Spleen (tissue), 11 donors: Measurements from ENCODE around the gene PARD3. TPM values are rescaled to one million over a fixed set of nuclear protein-coding genes. Genes with fewer than 3 reads are reported as not detected.

Experiments
- DNase-seq: peaks from one replicate; pipeline ENCODE4 v3.0.0-alpha.2; 2020
- H3K27ac ChIP-seq, 8 donors: fragments of 200-600 bp; sonication (generic) in 7 of 8; 1 replicate in 4 of 8; 2 replicates in 4 of 8; pipeline versions ENCODE4 v1.5.0 to v1.8.0; 2016 to 2021; ENCODE audit warnings: inconsistent platforms in 4 of 8, mild to moderate bottlenecking in 4 of 8, moderate library complexity in 1 of 8
- H3K27me3 ChIP-seq, 7 donors: fragments of 200-600 bp; sonication (generic) in 6 of 7; replicated peaks in 1 of 7; 1 replicate in 4 of 7; 2 replicates in 3 of 7; pipeline versions ENCODE4 v1.5.0 to v1.8.0; 2016 to 2021; ENCODE audit warnings: inconsistent platforms in 3 of 7, mild to moderate bottlenecking in 1 of 7
- H3K36me3 ChIP-seq, 6 donors: fragments of 200-600 bp; sonication (generic) in 5 of 6; 1 replicate in 4 of 6; 2 replicates in 2 of 6; pipeline versions ENCODE4 v1.5.0 to v1.8.0; 2016 to 2021; ENCODE audit warnings: inconsistent platforms in 2 of 6
- H3K4me1 ChIP-seq, 6 donors: fragments of 200-600 bp; sonication (generic) in 5 of 6; 1 replicate in 3 of 6; 2 replicates in 3 of 6; pipeline versions ENCODE4 v1.5.0 to v1.8.0; 2016 to 2021; ENCODE audit warnings: inconsistent platforms in 3 of 6
- H3K4me3 ChIP-seq, 8 donors: fragments of 200-600 bp; sonication (generic) in 7 of 8; 1 replicate in 4 of 8; 2 replicates in 4 of 8; pipeline versions ENCODE4 v1.5.0 to v1.8.0; 2016 to 2021; ENCODE audit warnings: inconsistent platforms in 4 of 8, mild to moderate bottlenecking in 4 of 8, moderate library complexity in 2 of 8
- H3K9me3 ChIP-seq, 8 donors: fragments of 200-600 bp; sonication (generic) in 7 of 8; 1 replicate in 4 of 8; 2 replicates in 4 of 8; pipeline versions ENCODE4 v1.5.0 to v1.8.0; 2016 to 2021; ENCODE audit warnings: inconsistent platforms in 4 of 8
- CTCF ChIP-seq, 11 experiments: fragments of 200-600 bp in 7 of 11; fragments of 450-650 bp in 4 of 11; sonication (generic) in 4 of 11; IDR thresholded peaks in 8 of 11; conservative IDR thresholded peaks in 3 of 11; 1 replicate in 7 of 11; 2 replicates in 4 of 11; pipeline versions ENCODE4 v1.4.0 to v1.8.0; 2016 to 2021; ENCODE audit warnings: antibody characterized with exemption in 11 of 11, inconsistent platforms in 4 of 11, mild to moderate bottlenecking in 1 of 11
- POLR2A ChIP-seq, 3 donors: fragments of 450-650 bp; IDR thresholded peaks; one replicate each; pipeline ENCODE4 v1.5.1; 2017; ENCODE audit warnings: antibody characterized with exemption in 3 of 3, mild to moderate bottlenecking in 1 of 3
- POLR2AphosphoS5 ChIP-seq, 3 donors: sonication (generic); formaldehyde crosslinking; IDR thresholded peaks; one replicate each; pipeline ENCODE4 v1.5.1; 2017; ENCODE audit warnings: antibody characterized with exemption in 3 of 3
- WGBS, 5 donors: extraction: QIAGEN DNeasy Blood & Tissue Kit in 3 of 5; methylation state at CpG; one replicate each; pipeline versions ENCODE4 v1.1.5 to v1.1.7; 2013 to 2018; 5-methylcytosine and 5-hydroxymethylcytosine counted together
- intact Hi-C: fragments of 100-400 bp; cut with DNase I; formaldehyde crosslinking; loops from one replicate; pipeline ENCODE4 v1.15.0; 2023; ENCODE audit warnings: low total_unique reads
- polyA plus RNA-seq, 3 donors: library from polyadenylated mRNA; stranded (reverse); fragments of 200-250 nt; gene quantifications; one replicate each; pipeline ENCODE4 v1.2.1, GENCODE V29; 2013
- total RNA-seq, 7 donors: library from RNA; depleted of rRNA in 3 of 7; stranded (reverse); fragments of >200 nt in 3 of 7; fragmentation: NEBNext Ultra II Directional in 4 of 7; extraction: Animal tissue kit (Norgen Biotek cat#: 25700) in 4 of 7; gene quantifications; one replicate each; pipeline versions ENCODE4 v1.1.0 to v1.2.1, GENCODE V29; 2016 to 2021
- donor health status: healthy with polysubstance abuse.
- donor health status: DM: no; HTN: no; CAD: no; lungs with moderate emphysema.
- donor health status: DM: no; HTN: no; CAD: no.
- donor health status: Bipolar disorder and iron deficiency.
- donor health status: healthy.
- donor health status: DM: no; HTN: no; CAD: no.
- donor health status: DM: yes; HTN: yes; CAD: no.

PARD3 gene
- total and polyA plus RNA-seq, 10 donors: 2.8 to 18.9 (median 10.8) TPM

DNA sequence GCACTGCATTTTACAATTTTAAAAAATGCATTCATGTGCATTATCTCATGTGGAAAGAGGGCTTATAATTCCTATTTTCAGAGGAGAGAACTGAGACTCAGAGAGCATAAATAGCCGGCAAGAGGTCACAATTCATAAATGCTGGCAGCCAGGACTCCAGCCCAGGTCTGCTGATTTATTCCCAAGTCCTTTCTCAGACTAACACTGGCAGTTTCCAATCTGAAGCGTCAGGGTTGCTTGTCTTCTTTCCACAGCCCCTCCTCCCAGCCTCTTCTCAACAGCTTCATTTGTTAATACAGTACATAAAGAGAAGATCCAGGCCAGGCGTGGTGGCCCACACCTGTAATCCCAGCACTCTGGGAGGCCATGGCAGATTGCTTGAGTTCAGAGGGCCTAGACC, 108.9 kb downstream of the PARD3 start:
- DNase-seq: no peak
- WGBS, 5 donors: 83 to 88% (median 86%) methylated on average over 3 of the region's 3 CpGs
- no peak for TF ChIP-seq CTCF (IDR thresholded peaks at IDR 0.05 in 8 of 11, conservative IDR thresholded peaks at IDR 0.05 in 3 of 11)
- TF ChIP-seq POLR2A (IDR thresholded peaks at IDR 0.05): no peak
- TF ChIP-seq POLR2AphosphoS5 (IDR thresholded peaks at IDR 0.05): no peak
- no peaks in the 10 kb centered on the region for H3K9me3 ChIP-seq
- no peaks in the 10 kb centered on the region for H3K27me3 ChIP-seq
- intact Hi-C loops: no loop called here
- H3K4me3 ChIP-seq: no peak overlapping the region
- H3K27ac ChIP-seq: no peak overlapping the region
- no peaks in the 10 kb centered on the region for H3K36me3 ChIP-seq
- H3K4me1 ChIP-seq: no peaks in the 10 kb centered on the region

DNA sequence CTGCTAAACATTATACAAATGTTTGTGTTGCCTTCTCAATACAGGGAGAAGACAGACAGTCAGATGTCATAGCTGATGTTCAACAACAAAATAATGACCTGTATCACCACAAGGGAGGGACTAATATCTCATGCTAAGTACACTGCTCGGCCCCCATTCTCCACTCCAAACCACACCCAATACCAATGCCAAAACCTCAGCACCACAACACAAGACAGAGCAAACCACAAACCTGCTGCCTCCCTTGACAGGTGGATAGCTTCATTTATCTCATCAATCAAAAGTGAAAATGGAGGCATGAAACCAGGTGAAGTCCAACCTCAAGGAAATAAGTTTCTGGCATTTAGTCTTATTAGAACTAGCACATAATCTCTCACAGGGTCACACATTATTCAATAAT, 109.5 kb downstream of the PARD3 start:
- TF ChIP-seq CTCF (IDR thresholded peaks at IDR 0.05 in 8 of 11, conservative IDR thresholded peaks at IDR 0.05 in 3 of 11): no peak
- no peak for TF ChIP-seq POLR2AphosphoS5 (IDR thresholded peaks at IDR 0.05)
- TF ChIP-seq POLR2A (IDR thresholded peaks at IDR 0.05): no peak
- no peak for DNase-seq
- WGBS, 5 donors: 34 to 67% (median 40%) methylated on average over 1 of the region's 1 CpG
- H3K4me3 ChIP-seq: no peak overlapping the region
- intact Hi-C loops: no loop called here
- H3K9me3 ChIP-seq: no peaks in the 10 kb centered on the region
- no peaks in the 10 kb centered on the region for H3K4me1 ChIP-seq
- H3K36me3 ChIP-seq: no peaks in the 10 kb centered on the region
- H3K27ac ChIP-seq: no peak overlapping the region
- H3K27me3 ChIP-seq: no peaks in the 10 kb centered on the region

DNA sequence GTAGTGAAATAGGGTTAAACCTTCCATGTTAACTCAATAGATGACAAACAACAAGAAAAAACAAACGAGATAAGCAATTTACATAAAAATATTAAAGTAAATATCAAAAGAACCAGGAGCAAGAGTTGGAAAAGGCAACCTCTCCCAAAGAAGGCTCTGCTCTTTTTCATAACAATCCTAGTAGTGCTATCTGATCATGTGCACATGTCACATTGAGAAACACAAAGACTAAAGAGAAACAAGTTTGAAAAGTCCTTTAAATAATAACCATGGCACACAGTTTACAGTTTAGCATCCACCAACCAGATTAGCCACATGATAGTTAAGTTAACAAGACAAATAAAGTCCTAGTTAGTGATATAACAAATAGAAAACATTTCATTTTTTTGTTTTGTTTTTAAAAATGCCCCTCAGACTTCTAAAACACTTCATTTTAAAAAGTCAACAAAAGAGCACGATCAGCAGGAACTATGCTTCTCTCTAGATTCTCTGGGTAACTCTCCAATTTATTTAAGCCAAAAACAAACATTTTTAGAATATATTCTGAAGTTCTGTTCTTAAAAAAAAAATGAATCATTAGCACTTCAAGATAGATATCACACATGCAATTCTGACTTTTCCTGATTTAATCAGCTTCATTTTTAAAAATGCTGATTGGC, 110.4 kb downstream of the PARD3 start:
- Histone ChIP-seq H3K27me3 (no peaks in the 10 kb centered on the region), H3K4me1 (no peaks in the 10 kb centered on the region), H3K27ac (no peak overlapping the region), H3K9me3 (no peaks in the 10 kb centered on the region), H3K4me3 (no peak overlapping the region), H3K36me3 (no peaks in the 10 kb centered on the region)
- intact Hi-C loops: no loop called here
- no peak for DNase-seq
- WGBS, 5 donors: 61 to 74% (median 67%) methylated on average over 2 of the region's 2 CpGs
- TF ChIP-seq POLR2A (IDR thresholded peaks at IDR 0.05): no peak
- no peak for TF ChIP-seq CTCF (IDR thresholded peaks at IDR 0.05 in 8 of 11, conservative IDR thresholded peaks at IDR 0.05 in 3 of 11)
- TF ChIP-seq POLR2AphosphoS5 (IDR thresholded peaks at IDR 0.05): no peak

- Histone ChIP-seq H3K27me3 (no peaks in the 10 kb centered on the region), H3K4me1 (no peaks in the 10 kb centered on the region), H3K36me3 (no peaks in the 10 kb centered on the region), H3K9me3 (no peaks in the 10 kb centered on the region), H3K27ac (no peak overlapping the region), H3K4me3 (no peak overlapping the region)
- DNase-seq: no peak
- TF ChIP-seq POLR2A (IDR thresholded peaks at IDR 0.05) (no peak), CTCF (IDR thresholded peaks at IDR 0.05 in 8 of 11, conservative IDR thresholded peaks at IDR 0.05 in 3 of 11) (no peak), POLR2AphosphoS5 (IDR thresholded peaks at IDR 0.05) (no peak)
- intact Hi-C loops: no loop called here
- 68 to 85% (median 78%) methylated on average over 2 of the region's 2 CpGs for WGBS, 5 donors
Observed at GRCh38 chr10:34702982-34703381, 112.1 kb downstream of the PARD3 start.
